Endometrial microvascular endothelial cells (primary cell): ENCODE results near the gene CPLX1. TPM values are rescaled to one million over a fixed set of nuclear protein-coding genes. Genes with fewer than 3 reads are reported as not detected.
"Not testable (repeated sequence)": the region's sequence is repeated elsewhere in the genome, so short reads cannot be mapped to it uniquely, and the experiment has no call there.

Source experiments
- in situ Hi-C: cut with HindIII; loops from 2 replicates; pipeline ENCODE4 v1.10.0; 2017; ENCODE audit warnings: low sequenced_read_pairs, low pct_unique_long_range_greater_than_20kb; ENCODE audit errors: inconsistent ontology term
- total RNA-seq: library from RNA; depleted of rRNA; stranded (reverse); fragments of >200 nt; gene quantifications from one replicate; pipeline ENCODE4 v1.2.3, GENCODE V29; 2015; ENCODE audit errors: inconsistent ontology term

Gene CPLX1
- total RNA-seq, 1 donor from 2014 or later: not detected

DNA sequence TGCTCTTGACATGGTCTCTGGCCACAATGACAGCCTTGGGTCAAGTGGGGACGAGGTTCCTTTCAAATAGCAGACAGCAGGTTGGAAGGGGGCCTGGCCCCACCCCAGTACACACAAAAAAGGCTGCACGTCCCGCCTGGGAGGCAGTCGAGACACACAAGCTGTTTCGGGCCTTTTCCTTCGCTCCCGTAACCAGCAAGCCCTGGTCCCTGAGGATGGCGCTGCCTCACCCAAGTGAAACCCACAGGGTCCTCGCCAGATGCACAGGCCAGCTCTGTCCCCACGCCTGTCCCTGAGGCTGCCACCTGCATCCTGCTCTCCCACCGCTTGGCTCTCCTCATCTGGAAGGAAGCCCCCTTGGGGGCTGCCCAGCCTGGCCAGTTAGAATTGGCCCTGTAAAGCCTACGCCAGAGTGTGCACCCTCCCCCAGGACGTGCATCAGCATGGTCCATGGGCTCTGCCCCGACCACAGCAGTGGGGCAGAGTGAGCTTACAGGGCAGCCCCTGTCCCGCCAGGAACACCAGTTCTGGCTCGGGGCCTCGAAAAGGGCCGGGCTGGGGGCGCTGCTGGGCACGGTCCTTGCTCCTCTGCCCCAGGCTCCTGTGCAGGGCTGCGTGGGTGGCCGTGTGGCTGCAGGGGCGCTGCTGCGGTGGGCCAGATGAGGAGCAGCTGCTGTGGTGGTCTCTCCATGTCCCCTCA lies 2.0 kb downstream of the CPLX1 start:
- in situ Hi-C loops: no loop called here

- in situ Hi-C loops: no loop called here
Measured at GRCh38 chr4:823176-823760, 2.7 kb downstream of the CPLX1 start.

- in situ Hi-C loops: no loop called here
Measured at GRCh38 chr4:822361-823175, 3.4 kb downstream of the CPLX1 start.

DNA sequence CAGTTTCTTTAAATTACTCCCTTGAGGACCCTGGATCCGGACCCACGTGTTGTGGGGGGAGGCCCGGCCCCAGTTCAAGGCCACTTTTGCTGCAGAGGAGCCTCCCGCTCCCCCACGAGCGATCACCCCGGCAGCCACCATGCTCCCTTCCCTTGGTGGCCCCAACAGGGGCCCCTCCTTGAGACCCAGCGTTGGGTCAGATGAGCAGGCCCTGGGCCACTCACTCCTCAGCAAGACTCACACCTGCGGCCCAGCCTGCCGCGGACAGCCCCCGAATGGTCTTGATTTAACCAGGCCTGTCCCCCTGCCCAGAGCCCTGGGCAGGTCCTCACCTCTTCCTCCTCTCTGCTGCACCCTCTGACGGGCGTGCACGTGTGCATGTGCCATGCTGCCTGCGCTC lies 4.3 kb downstream of the CPLX1 start:
- in situ Hi-C loops: no loop called here

- in situ Hi-C loops: no loop called here
Measured at GRCh38 chr4:821181-821591, 4.7 kb downstream of the CPLX1 start.

- in situ Hi-C loops: no loop called here
Measured at GRCh38 chr4:820230-821172, 5.4 kb downstream of the CPLX1 start.

- in situ Hi-C loops: no loop called here
Measured at GRCh38 chr4:819401-820229, 6.3 kb downstream of the CPLX1 start.

DNA sequence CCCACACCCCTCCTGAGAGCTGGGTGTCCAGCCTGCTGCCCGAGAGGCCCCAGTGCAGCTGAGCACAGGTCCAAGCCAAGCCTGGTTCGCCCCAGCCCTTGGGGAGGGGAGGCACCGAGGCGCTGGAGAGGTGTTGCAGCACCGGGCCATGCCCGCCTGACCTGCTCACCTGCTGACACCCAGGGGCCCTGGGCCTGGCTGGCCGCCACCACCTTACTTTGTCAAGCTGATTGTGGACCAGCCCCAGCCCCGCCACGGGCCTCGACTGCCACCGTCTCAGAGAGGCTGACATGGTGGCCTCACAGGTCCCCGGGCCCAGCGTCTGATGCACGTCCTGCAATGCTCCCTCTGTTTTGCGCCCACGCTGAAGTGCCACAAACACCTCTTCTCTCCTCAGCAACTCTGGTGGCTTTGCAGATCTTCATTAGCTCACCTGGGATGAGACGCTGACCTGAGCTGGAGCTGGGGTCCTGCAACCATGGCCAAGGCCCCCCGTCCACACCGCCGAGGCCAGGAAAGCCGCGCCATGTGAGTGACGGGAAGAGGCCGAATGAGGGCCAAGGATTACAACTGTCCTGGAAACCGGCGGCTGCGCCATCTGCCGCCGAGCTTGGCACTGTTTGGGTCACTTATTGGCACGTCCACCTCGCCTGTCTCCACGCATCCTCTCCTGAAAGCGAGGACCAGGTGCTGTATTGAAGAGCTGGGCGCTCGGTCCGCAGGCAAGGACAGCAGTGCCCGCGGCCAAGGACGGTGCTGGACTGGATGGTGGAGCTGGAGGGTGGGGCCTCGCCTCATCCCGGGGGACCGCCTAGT lies 7.6 kb downstream of the CPLX1 start:
- in situ Hi-C loops: no loop called here

DNA sequence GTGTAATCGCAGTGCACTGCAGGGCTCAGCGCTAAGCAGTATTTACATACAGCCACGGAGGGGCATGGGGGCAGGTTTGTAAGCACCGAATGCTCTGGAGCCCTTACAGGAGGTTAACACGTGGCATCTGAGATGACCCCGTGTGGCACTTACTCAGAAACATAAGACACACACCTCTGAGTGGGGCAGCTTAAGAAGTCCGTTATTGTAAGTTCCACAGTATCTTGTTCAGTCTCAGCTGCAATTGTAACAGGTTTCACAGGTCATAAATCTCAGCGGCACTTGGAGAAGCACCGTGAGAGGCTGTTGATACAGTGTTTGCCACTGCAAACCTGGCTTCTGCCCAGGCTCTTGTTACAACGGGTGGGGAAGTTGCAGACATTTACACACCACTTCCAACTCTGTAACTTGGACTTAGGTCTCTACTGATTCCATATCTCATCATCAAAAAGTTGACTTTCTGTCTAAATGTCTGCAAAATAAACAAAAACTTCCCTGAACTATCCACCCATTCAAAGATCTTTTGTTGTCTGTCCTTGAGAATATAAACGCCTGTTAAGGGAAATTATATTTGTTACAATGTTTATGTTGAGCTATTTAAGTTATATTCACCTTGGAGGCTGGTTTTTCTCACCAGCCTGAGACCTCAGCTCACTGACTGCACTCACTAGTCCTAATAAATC lies 10.3 kb downstream of the CPLX1 start:
- in situ Hi-C loops: no loop called here

- in situ Hi-C loops: no loop called here
Measured at GRCh38 chr4:814312-814850, 11.5 kb downstream of the CPLX1 start.

- in situ Hi-C loops: no loop called here
Measured at GRCh38 chr4:813900-814299, 12.0 kb downstream of the CPLX1 start.

- in situ Hi-C loops: no loop called here
Measured at GRCh38 chr4:808860-809570, 16.9 kb downstream of the CPLX1 start.

DNA sequence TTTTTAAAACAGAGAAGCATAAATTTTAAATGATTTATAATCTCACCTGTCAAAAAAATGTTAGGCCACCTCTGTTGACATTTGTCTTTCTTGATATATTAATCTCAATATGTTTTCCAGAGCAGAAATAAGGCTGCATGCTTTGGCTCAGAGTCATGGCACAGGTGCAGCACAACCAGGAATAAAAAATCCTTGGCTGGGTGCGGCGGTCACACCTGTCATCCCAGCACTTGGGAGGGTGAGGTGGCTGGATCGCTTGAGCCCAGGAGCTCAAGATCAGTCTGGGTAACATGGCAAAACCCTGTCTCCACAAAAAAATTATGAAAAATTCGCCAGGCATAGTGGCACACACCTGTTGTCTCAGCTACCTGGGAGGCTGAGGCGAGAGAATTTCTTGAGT lies 18.1 kb downstream of the CPLX1 start:
- in situ Hi-C loops: no loop called here

- in situ Hi-C loops: not testable (repeated sequence)
Measured at GRCh38 chr4:806979-807378, 18.9 kb downstream of the CPLX1 start.

GRCh38 chr4:804804-805203 lies 21.1 kb downstream of the CPLX1 start:
- in situ Hi-C loops: no loop called here

DNA sequence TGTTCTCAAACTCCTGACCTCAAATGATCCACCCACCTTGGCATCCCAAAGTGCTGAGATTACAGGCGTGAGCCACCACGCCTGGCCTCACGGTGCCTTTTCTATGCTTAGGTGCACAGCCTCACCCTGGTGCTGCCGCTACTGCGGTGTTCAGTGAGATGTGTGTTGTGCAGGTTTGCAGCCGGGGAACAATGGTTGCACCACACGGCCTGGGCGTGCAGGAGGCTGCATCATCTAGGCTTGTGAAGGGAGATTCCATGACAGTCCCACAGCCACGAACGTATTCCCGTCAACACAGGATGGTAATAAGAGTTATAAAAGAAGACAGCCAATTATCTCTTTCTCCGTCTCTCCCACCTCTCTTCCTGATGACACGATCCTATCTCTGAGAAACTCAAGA lies 22.0 kb downstream of the CPLX1 start:
- in situ Hi-C loops: no loop called here
